ENCODE measurements around the gene TCF7L2.

DNA sequence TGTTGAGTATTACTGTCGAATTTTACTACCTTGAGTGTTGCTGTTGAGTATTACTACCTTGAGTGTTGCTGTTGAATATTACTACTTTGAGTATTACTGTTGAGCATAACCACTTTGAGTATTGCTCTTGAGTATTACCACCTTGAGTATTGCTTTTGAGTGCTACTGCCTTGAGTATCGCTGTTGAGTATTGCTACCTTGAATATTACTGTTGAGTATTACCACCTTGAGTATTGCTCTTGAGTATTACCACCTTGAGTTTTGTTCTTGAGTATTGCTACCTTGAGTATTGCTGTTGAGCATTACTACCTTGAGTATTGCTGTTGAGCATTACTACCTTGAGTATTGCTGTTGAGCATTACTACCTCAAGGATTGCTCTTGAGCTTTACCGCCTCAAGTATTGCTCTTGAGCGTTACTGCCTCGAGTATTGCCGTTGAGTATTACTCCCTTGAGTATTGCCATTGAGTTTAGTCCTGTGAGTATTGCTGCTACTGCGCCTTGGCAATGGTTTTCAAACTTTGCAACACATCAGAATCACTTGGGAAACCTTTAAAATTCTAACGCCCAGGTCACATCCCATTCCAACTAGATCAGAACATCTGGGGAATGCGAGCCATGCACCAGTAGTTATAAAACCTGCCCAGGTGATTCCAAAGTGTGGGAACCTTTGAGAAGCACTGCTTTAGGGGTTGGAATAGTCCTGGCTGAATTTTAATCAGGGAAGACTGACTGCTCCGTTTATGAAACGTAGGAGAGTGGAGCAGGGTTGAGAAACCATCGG lies 61.7 kb downstream of the TCF7L2 start:
- TF ChIP-seq POLR2AphosphoS5 (IDR thresholded peaks at IDR 0.05; ENCODE audit: low read depth) (no peak), GABPA (IDR thresholded peaks at IDR 0.05; ENCODE audit: low read depth) (no peak)
- TF ChIP-seq, protein P1, sequence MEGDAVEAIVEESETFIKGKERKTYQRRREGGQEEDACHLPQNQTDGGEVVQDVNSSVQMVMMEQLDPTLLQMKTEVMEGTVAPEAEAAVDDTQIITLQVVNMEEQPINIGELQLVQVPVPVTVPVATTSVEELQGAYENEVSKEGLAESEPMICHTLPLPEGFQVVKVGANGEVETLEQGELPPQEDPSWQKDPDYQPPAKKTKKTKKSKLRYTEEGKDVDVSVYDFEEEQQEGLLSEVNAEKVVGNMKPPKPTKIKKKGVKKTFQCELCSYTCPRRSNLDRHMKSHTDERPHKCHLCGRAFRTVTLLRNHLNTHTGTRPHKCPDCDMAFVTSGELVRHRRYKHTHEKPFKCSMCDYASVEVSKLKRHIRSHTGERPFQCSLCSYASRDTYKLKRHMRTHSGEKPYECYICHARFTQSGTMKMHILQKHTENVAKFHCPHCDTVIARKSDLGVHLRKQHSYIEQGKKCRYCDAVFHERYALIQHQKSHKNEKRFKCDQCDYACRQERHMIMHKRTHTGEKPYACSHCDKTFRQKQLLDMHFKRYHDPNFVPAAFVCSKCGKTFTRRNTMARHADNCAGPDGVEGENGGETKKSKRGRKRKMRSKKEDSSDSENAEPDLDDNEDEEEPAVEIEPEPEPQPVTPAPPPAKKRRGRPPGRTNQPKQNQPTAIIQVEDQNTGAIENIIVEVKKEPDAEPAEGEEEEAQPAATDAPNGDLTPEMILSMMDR (IDR thresholded peaks at IDR 0.05; ENCODE audit: insufficient read depth, low read length): no peak
